Stimulated activated naive CD8-positive, alpha-beta T cell treated with anti-CD3 and anti-CD28 coated beads, Interleukin-15, Interleukin-2, amounts not matched to agents 100 ng/mL and 50 ng/mL, for 24 hours (primary cell): ENCODE measurements around the gene SMG9.
"Not testable (repeated sequence)": the region's sequence is repeated elsewhere in the genome, so short reads cannot be mapped to it uniquely, and the experiment has no call there.

ENCODE experiments used
- H3K27ac Mint-ChIP-seq: one replicate; pipeline ENCODE4 v1.8.0; 2021; ENCODE audit warnings: mild to moderate bottlenecking, mixed read lengths
- H3K27me3 Mint-ChIP-seq: one replicate; pipeline ENCODE4 v1.8.0; 2021; ENCODE audit warnings: mixed read lengths
- H3K36me3 Mint-ChIP-seq: one replicate; pipeline ENCODE4 v1.8.0; 2021; ENCODE audit warnings: low read depth, mixed read lengths
- H3K4me1 Mint-ChIP-seq: one replicate; pipeline ENCODE4 v1.8.0; 2021; ENCODE audit warnings: low read depth, mixed read lengths
- H3K4me3 Mint-ChIP-seq: one replicate; pipeline ENCODE4 v1.8.0; 2021; ENCODE audit warnings: mild to moderate bottlenecking, mixed read lengths
- H3K9me3 Mint-ChIP-seq: one replicate; pipeline ENCODE4 v1.8.0; 2021; ENCODE audit warnings: mixed read lengths

SMG9 gene

GRCh38 chr19:43687660-43687997 is 67.1 kb downstream of the SMG9 start:
- no peak overlapping the region for H3K27ac Mint-ChIP-seq
- H3K36me3 Mint-ChIP-seq = peaks cover 4% of the 10 kb centered on the region
- H3K27me3 Mint-ChIP-seq = no peaks in the 10 kb centered on the region
- no peak overlapping the region for H3K4me3 Mint-ChIP-seq
- H3K9me3 Mint-ChIP-seq = peaks cover 6% of the 10 kb centered on the region
- H3K4me1 Mint-ChIP-seq = peaks cover 9% of the 10 kb centered on the region

DNA sequence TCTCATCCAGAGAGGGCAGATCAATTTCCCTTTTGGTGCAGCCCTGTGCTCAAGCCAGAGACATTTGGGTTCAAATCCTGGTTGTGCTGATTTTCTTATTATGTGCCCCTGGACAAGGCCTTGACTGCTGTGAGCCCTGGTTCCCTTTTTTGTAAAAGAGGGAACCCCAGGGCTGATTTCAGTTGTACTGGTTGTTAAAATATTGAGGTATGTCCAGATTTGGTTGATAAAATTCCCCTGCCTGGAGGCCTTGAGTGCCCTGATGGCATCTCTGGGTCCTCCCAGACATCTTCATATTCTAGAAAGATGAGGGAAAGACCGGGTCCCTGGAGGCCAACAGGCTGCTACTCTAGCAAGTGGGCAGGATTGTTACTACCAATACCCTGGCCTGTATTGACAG is 70.4 kb downstream of the SMG9 start:
- no peaks in the 10 kb centered on the region for H3K27me3 Mint-ChIP-seq
- H3K4me1 Mint-ChIP-seq = peaks cover 9% of the 10 kb centered on the region
- no peaks in the 10 kb centered on the region for H3K36me3 Mint-ChIP-seq
- no peak overlapping the region for H3K4me3 Mint-ChIP-seq
- H3K27ac Mint-ChIP-seq = no peak overlapping the region
- no peaks in the 10 kb centered on the region for H3K9me3 Mint-ChIP-seq

DNA sequence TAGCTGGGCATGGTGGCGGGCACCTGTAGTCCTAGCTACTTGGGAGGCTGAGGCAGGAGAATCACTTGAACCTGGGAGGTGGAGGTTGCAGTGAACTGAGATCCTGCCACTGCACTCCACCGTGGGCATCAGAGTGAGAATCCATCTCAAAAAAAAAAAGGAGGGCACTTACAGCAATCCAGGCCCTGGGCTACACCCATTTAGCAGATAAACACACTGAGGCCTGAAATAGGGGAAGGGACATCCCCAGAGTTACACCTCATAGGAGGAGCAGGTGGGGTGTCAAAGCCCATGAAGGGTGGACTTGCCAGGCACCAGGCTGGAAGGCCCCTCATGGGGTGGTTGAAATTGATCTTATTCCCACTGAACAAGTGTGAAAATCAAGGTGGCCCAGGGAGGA is 70.9 kb downstream of the SMG9 start:
- Mint-ChIP-seq H3K36me3 (no peaks in the 10 kb centered on the region), H3K9me3 (no peaks in the 10 kb centered on the region), H3K4me3 (no peak overlapping the region), H3K27ac (no peak overlapping the region), H3K4me1 (peaks cover 9% of the 10 kb centered on the region), H3K27me3 (no peaks in the 10 kb centered on the region)

DNA sequence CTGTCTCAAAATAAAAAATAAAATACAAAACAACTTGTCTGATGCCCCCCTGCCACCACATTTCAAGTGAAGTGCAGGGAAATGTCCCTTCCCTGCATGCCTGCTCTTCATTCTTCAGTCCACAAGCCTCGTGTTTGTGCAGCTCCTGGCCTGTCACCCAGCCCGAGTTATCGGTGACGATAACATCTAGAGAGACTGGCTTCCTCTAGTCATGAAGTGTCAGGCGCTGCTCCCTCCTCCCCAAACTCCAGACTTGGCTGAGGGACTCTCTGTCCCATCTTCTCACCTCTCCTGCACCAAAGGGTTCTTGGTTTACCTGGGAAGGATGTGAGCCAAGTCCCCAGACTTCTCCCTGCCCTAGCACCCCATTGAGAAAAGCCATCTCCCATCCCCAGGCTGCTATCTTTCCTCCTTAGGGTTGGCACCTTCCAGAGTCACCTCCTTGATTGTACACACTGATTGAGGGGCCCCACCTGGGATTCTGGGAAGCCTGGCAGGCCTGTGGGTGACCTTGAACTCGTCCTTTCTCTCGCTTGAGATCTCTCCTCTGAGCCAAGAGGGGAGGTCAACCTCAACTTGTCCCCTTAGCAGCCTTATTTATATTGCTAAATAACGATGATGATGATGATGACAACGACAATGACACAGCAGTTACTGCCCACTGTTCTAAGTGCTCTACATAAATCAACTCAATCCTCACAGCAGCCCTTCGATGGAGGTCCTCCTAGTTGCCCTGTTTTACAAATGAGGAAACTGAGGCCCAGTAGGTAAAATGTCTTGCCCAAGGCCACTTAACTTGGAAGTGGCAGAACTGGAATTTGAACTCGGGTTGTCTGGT is 71.7 kb downstream of the SMG9 start:
- Mint-ChIP-seq H3K36me3 (no peaks in the 10 kb centered on the region), H3K4me3 (no peak overlapping the region), H3K9me3 (no peaks in the 10 kb centered on the region), H3K4me1 (peaks cover 9% of the 10 kb centered on the region), H3K27ac (no peak overlapping the region), H3K27me3 (no peaks in the 10 kb centered on the region)

GRCh38 chr19:43682269-43682668 is 72.5 kb downstream of the SMG9 start:
- not testable (repeated sequence) for H3K36me3 Mint-ChIP-seq, H3K27ac Mint-ChIP-seq, H3K9me3 Mint-ChIP-seq, H3K4me3 Mint-ChIP-seq, H3K4me1 Mint-ChIP-seq, H3K27me3 Mint-ChIP-seq

DNA sequence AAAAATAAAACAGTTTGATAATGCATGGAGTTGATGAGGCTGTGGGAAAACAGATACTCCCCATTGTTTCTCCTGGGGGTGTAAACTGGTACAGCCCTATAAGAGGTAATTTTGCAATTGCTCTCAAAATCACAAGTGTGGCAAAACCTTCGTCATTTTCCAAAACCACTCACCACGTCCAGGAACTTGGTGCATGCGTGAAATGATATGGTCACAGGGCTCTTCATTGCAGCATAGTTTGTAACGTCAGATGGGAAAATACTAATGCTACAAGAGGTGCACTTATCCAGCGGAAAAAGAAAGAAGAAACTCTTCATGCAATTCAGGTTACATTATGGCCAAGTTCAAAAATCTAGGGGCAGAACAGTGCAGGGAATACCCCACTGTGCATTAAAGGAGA is 72.9 kb downstream of the SMG9 start:
- Mint-ChIP-seq H3K27me3 (no peaks in the 10 kb centered on the region), H3K4me1 (peaks cover 5% of the 10 kb centered on the region), H3K9me3 (no peaks in the 10 kb centered on the region), H3K36me3 (no peaks in the 10 kb centered on the region), H3K27ac (no peak overlapping the region), H3K4me3 (no peak overlapping the region)

DNA sequence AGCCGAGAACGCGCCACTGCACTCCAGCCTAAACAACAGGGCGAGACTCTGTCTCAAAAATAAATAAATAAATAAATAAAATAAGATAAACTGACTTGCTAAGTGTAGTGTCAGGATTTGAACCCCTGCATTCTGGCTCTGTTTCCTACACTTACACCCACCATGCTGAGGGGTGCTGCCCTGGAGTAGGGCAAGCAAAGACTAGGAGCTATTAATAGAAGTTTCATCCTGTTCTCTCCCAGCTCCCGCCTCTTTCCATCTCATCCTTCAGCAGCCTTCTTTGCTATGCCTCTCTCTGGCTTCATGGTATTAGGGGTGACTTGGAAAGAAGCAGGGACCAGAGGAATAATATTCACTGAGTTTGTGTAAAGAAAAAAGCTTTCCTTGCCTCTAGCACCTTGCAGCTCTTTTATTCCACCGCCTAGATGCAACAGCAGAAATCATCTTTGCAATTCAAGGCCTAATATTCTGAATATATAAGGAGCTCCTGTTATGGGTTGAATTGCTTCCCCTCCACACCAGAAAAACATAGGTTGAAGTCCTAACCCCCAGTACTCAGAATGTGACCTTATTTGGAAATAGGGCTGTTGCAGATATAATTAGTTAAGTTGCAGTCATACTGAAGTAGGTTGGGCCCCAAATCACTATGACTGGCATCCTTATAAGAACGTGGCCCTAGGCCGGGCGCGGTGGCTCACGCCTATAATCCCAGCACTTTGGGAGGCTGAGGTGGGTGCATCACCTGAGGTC is 76.1 kb downstream of the SMG9 start:
- Mint-ChIP-seq H3K4me1 (peaks cover 15% of the 10 kb centered on the region), H3K27ac (no peak overlapping the region), H3K9me3 (no peaks in the 10 kb centered on the region), H3K27me3 (no peaks in the 10 kb centered on the region), H3K36me3 (no peaks in the 10 kb centered on the region), H3K4me3 (no peak overlapping the region)
